SK-N-SH treated with all-trans-retinoic acid at 6 μM for 48 hours (cell line): ENCODE measurements around the gene ANKRD65.
"Not testable (repeated sequence)": the region's sequence is repeated elsewhere in the genome, so short reads cannot be mapped to it uniquely, and the experiment has no call there.

Experiments
- ATAC-seq: fragments of 200-7000 bp; cut with Tn5 transposase; 3 replicates; pipeline ENCODE4 v1.9.1; 2020; ENCODE audit warnings: mild to moderate bottlenecking, moderate library complexity
- ARNTL ChIP-seq: fragments of 450-650 bp; formaldehyde crosslinking; IDR thresholded peaks from 2 replicates; pipeline ENCODE4 v1.5.0; 2020; ENCODE audit warnings: low read depth, mild to moderate bottlenecking, moderate library complexity, borderline replicate concordance
- BACH2 ChIP-seq: fragments of 250-450 bp; sonication (Bioruptor Pico); IDR thresholded peaks from 2 replicates; pipeline ENCODE4 v1.9.0; 2021; ENCODE audit warnings: mild to moderate bottlenecking, borderline replicate concordance
- CREB5 ChIP-seq: fragments of 250-450 bp; sonication (Bioruptor Pico); IDR thresholded peaks from 2 replicates; pipeline ENCODE4 v1.5.1; 2020; ENCODE audit warnings: low read depth, mild to moderate bottlenecking, moderate library complexity
- CSDC2 ChIP-seq: fragments of 250-450 bp; sonication (Bioruptor Pico); IDR thresholded peaks from 2 replicates; pipeline ENCODE4 v1.5.0; 2020; ENCODE audit warnings: mild to moderate bottlenecking, moderate library complexity
- CSRNP3 ChIP-seq: fragments of 250-450 bp; sonication (Bioruptor Pico); IDR thresholded peaks from 2 replicates; pipeline ENCODE4 v1.5.1; 2021; ENCODE audit warnings: mild to moderate bottlenecking, moderate library complexity
- ESRRG ChIP-seq: fragments of 250-450 bp; sonication (Bioruptor Pico); IDR thresholded peaks from 2 replicates; pipeline ENCODE4 v1.6.1; 2021; ENCODE audit warnings: mild to moderate bottlenecking
- GLIS3 ChIP-seq: fragments of 250-450 bp; sonication (Bioruptor Pico); IDR thresholded peaks from 2 replicates; pipeline ENCODE4 v1.5.0; 2020; ENCODE audit warnings: mild to moderate bottlenecking, moderate library complexity
- ISL1 ChIP-seq: fragments of 250-450 bp; sonication (Bioruptor Pico); IDR thresholded peaks from 2 replicates; pipeline ENCODE4 v2.1.2; 2022; ENCODE audit warnings: mild to moderate bottlenecking, moderate library complexity
- OSR1 ChIP-seq: fragments of 250-450 bp; sonication (Bioruptor Pico); IDR thresholded peaks from 2 replicates; pipeline ENCODE4 v1.8.0; 2022; ENCODE audit warnings: moderate library complexity, mild to moderate bottlenecking, inconsistent platforms
- POU6F1 ChIP-seq: fragments of 250-450 bp; sonication (Bioruptor Pico); IDR thresholded peaks from 2 replicates; pipeline ENCODE4 v1.8.0; 2021; ENCODE audit warnings: low read depth, mild to moderate bottlenecking, moderate library complexity, borderline replicate concordance
- PPARA ChIP-seq: fragments of 250-450 bp; sonication (Bioruptor Pico); IDR thresholded peaks from 2 replicates; pipeline ENCODE4 v1.5.0; 2020; ENCODE audit warnings: mild to moderate bottlenecking, borderline replicate concordance
- RARB ChIP-seq: fragments of 250-450 bp; sonication (Bioruptor Pico); IDR thresholded peaks from 2 replicates; pipeline ENCODE4 v1.8.0; 2021; ENCODE audit warnings: mild to moderate bottlenecking, moderate library complexity
- SNAI2 ChIP-seq: fragments of 250-450 bp; sonication (Bioruptor Pico); IDR thresholded peaks from 2 replicates; pipeline ENCODE4 v1.5.0; 2020; ENCODE audit warnings: mild to moderate bottlenecking, moderate library complexity
- TCF4 ChIP-seq: fragments of 250-450 bp; sonication (Bioruptor Pico); IDR thresholded peaks from 2 replicates; pipeline ENCODE4 v1.8.0; 2021; ENCODE audit warnings: mild to moderate bottlenecking, moderate library complexity, borderline replicate concordance
- TOX ChIP-seq: fragments of 250-450 bp; sonication (Bioruptor Pico); IDR thresholded peaks from 2 replicates; pipeline ENCODE4 v1.8.0; 2021; ENCODE audit warnings: mild to moderate bottlenecking, moderate library complexity, borderline replicate concordance
- TSHZ2 ChIP-seq: fragments of 250-450 bp; sonication (Bioruptor Pico); IDR thresholded peaks from 2 replicates; pipeline ENCODE4 v1.5.0; 2020; ENCODE audit warnings: mild to moderate bottlenecking, moderate library complexity
- ZC3H10 ChIP-seq: fragments of 250-450 bp; sonication (Bioruptor Pico); IDR thresholded peaks from 2 replicates; pipeline ENCODE4 v1.5.1; 2021; ENCODE audit warnings: mild to moderate bottlenecking, moderate library complexity
- ZFP3 ChIP-seq: fragments of 250-450 bp; sonication (Bioruptor Pico); IDR thresholded peaks from 2 replicates; pipeline ENCODE4 v1.5.0; 2020; ENCODE audit warnings: mild to moderate bottlenecking, moderate library complexity
- ZFP30 ChIP-seq: fragments of 450-650 bp; formaldehyde crosslinking; IDR thresholded peaks from 2 replicates; pipeline ENCODE4 v1.5.0; 2022; ENCODE audit warnings: mild to moderate bottlenecking, moderate library complexity
- ZNF565 ChIP-seq: fragments of 450-650 bp; formaldehyde crosslinking; conservative IDR thresholded peaks from 2 replicates; pipeline ENCODE4 v1.5.0; 2020; ENCODE audit warnings: low read depth, mild to moderate bottlenecking, moderate library complexity
- ZNF70 ChIP-seq: fragments of 450-650 bp; formaldehyde crosslinking; IDR thresholded peaks from 2 replicates; pipeline ENCODE4 v1.5.0; 2020; ENCODE audit warnings: mild to moderate bottlenecking, moderate library complexity
- ZNF8 ChIP-seq: fragments of 450-650 bp; formaldehyde crosslinking; IDR thresholded peaks from 2 replicates; pipeline ENCODE4 v1.5.0; 2020; ENCODE audit warnings: mild to moderate bottlenecking, moderate library complexity

Gene ANKRD65

GRCh38 chr1:1421147-1421906 lies at the start of gene ANKRD65:
TSS of gene ANKRD65 (minus strand) at chr1:1421276. CDS start at chr1:1421005, 271 bp downstream.
- no peak for ATAC-seq
- TF ChIP-seq ZNF70 (CRISPR knock-in tag) (no peak), GLIS3 (no peak), SNAI2 (no peak)

GRCh38 chr1:1468196-1468985 lies 47.3 kb upstream of the ANKRD65 start:
- not testable (repeated sequence) for ATAC-seq

- no peak for ATAC-seq
- TF ChIP-seq ZNF565 (CRISPR knock-in tag) (no peak), ESRRG (no peak), ZNF8 (CRISPR knock-in tag) (no peak), ZFP3 (CRISPR knock-in tag) (no peak), POU6F1 (CRISPR knock-in tag) (no peak), OSR1 (CRISPR knock-in tag) (no peak), CSDC2 (CRISPR knock-in tag) (no peak), ISL1 (no peak), CSRNP3 (no peak), BACH2 (CRISPR knock-in tag) (no peak), GLIS3 (no peak), TCF4 (CRISPR knock-in tag) (no peak), ARNTL (CRISPR knock-in tag) (no peak), TSHZ2 (CRISPR knock-in tag) (no peak), ZNF70 (CRISPR knock-in tag) (no peak), ZC3H10 (CRISPR knock-in tag) (no peak), RARB (CRISPR knock-in tag) (no peak)
These were observed 42.2 kb upstream of the ANKRD65 start for GRCh38 chr1:1463312-1463711.

- ATAC-seq = peak; percentile 68
- no peak for TF ChIP-seq ZC3H10 (CRISPR knock-in tag)
- no peak for TF ChIP-seq ARNTL (CRISPR knock-in tag)
- TF ChIP-seq OSR1 (CRISPR knock-in tag) = no peak
- no peak for TF ChIP-seq PPARA (CRISPR knock-in tag)
- no peak for TF ChIP-seq CREB5 (CRISPR knock-in tag)
- no peak for TF ChIP-seq ZNF70 (CRISPR knock-in tag)
- TF ChIP-seq ZNF565 (CRISPR knock-in tag) = no peak
- TF ChIP-seq BACH2 (CRISPR knock-in tag) = no peak
- no peak for TF ChIP-seq RARB (CRISPR knock-in tag)
- no peak for TF ChIP-seq CSDC2 (CRISPR knock-in tag)
- TF ChIP-seq ZFP3 (CRISPR knock-in tag) = no peak
- no peak for TF ChIP-seq ZFP30 (CRISPR knock-in tag)
- TF ChIP-seq TOX = no peak
- TF ChIP-seq TSHZ2 (CRISPR knock-in tag) = no peak
- TF ChIP-seq POU6F1 (CRISPR knock-in tag) = no peak
These were observed 41.4 kb upstream of the ANKRD65 start for GRCh38 chr1:1462318-1462966.
